Activated CD4-positive, alpha-beta T cell treated with anti-CD3 and anti-CD28 coated beads, Interleukin-2, amount 10 ng/mL, durations not matched to agents 7 days and 5 days (primary cell): Measurements from ENCODE around the gene ARID5B. TPM values are rescaled to one million over a fixed set of nuclear protein-coding genes. Genes with fewer than 3 reads are reported as not detected.
A peak's percentile ranks its signal among the peaks of the same experiment; 100 is the strongest.

Experiments
- CTCF ChIA-PET: fragments of 350-600 bp; sonication (Branson Sonifier 250); formaldehyde crosslinking; loops from one replicate; lab custom pipeline; 2021; ENCODE audit warnings: antibody characterized with exemption; lab: Charles Lee
- POLR2A ChIA-PET: fragments of 350-600 bp; sonication (Branson Sonifier 250); formaldehyde crosslinking; loops from one replicate; lab custom pipeline; 2021; ENCODE audit warnings: antibody characterized with exemption; lab: Charles Lee
- DNase-seq: peaks from one replicate; pipeline ENCODE4 v3.0.0-alpha.2; 2020
- H3K27ac Mint-ChIP-seq: one replicate; pipeline ENCODE4 v1.8.0; 2021; ENCODE audit warnings: mild to moderate bottlenecking, moderate library complexity, mixed read lengths
- H3K27me3 Mint-ChIP-seq: one replicate; pipeline ENCODE4 v1.8.0; 2021; ENCODE audit warnings: mixed read lengths
- H3K36me3 Mint-ChIP-seq: one replicate; pipeline ENCODE4 v1.8.0; 2021; ENCODE audit warnings: low read depth, mixed read lengths
- H3K4me1 Mint-ChIP-seq: one replicate; pipeline ENCODE4 v1.8.0; 2021; ENCODE audit warnings: mixed read lengths
- H3K4me3 Mint-ChIP-seq: one replicate; pipeline ENCODE4 v1.8.0; 2021; ENCODE audit warnings: mild to moderate bottlenecking, moderate library complexity, mixed read lengths
- H3K9me3 Mint-ChIP-seq: one replicate; pipeline ENCODE4 v1.8.0; 2021; ENCODE audit warnings: mixed read lengths
- total RNA-seq, 2 experiments: library from RNA; stranded (reverse); gene quantifications; one replicate each; pipeline ENCODE4 v1.2.3, GENCODE V29; 2021

The ARID5B gene
- total RNA-seq, 2 experiments from 2014 or later = 41.2 to 42.9 TPM

DNA sequence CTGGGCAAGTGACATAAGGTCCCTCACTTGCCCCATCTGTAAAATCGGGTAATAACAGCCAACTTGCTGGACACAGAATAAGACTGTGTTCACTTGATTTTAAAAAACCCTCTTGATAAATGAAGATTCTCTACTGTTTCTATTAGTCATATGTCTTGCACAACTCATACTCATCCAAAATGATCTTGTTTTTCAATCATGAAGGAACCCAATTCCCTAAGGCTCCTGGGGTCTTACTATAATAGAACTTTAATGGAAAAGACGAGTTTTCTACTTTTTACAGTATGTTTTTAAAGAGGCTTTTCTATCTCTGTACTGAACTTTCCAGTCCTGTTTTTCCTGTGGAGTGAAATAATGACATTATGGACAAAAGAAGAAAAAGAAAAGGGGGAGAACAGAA is 103.8 kb downstream of the ARID5B start:
- peaks cover 90% of the 10 kb centered on the region for H3K36me3 Mint-ChIP-seq
- ChIA-PET CTCF (interaction anchor here (1.2 to 1.6 kb wide), 2 partner anchors 14 to 103 kb away, joined by 3 read pairs; no protein-coding TSS in a partner anchor), POLR2A (no interaction called here)
- H3K4me3 Mint-ChIP-seq = no peak overlapping the region
- H3K9me3 Mint-ChIP-seq = peaks cover 8% of the 10 kb centered on the region
- no peaks in the 10 kb centered on the region for H3K27me3 Mint-ChIP-seq
- H3K4me1 Mint-ChIP-seq = peaks cover 62% of the 10 kb centered on the region
- no peak for DNase-seq
- no peak overlapping the region for H3K27ac Mint-ChIP-seq

- DNase-seq = no peak
- ChIA-PET POLR2A (no interaction called here), CTCF (interaction anchor here (1.5 to 1.6 kb wide), 2 partner anchors 14 to 33 kb away, joined by 3 to 4 read pairs; no protein-coding TSS in a partner anchor)
- Mint-ChIP-seq H3K27me3 (no peaks in the 10 kb centered on the region), H3K4me1 (peaks cover 63% of the 10 kb centered on the region), H3K4me3 (no peak overlapping the region), H3K36me3 (peaks cover 90% of the 10 kb centered on the region), H3K27ac (no peak overlapping the region), H3K9me3 (peaks cover 6% of the 10 kb centered on the region)
Observed at GRCh38 chr10:62005687-62006086, 104.2 kb downstream of the ARID5B start.

DNA sequence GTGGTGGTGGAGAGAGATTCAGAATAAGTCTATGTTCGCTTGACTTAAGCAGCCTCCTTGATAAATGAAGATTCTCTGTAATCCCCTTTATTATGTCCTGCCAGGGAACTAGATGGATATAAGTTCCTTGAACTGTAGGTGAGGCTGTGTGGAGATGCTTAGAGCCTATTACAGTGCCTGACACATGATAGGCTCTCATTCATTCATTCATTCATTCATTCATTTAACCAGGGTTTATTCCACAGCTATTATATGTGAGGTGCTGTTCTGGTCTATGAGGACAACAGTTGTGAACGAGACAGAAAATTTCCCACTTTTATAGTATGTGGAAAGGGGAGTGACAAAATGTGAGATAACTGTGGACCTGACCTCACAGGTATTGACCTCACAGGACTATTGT is 105.6 kb downstream of the ARID5B start:
- no peak overlapping the region for H3K27ac Mint-ChIP-seq
- H3K27me3 Mint-ChIP-seq = no peaks in the 10 kb centered on the region
- H3K4me3 Mint-ChIP-seq = no peak overlapping the region
- ChIA-PET POLR2A (no interaction called here), CTCF (interaction anchor here (1.4 to 1.6 kb wide), 3 partner anchors 12 to 31 kb away, joined by 3 to 4 read pairs (median 3); no protein-coding TSS in a partner anchor)
- no peak for DNase-seq
- peaks cover 89% of the 10 kb centered on the region for H3K36me3 Mint-ChIP-seq
- peaks cover 4% of the 10 kb centered on the region for H3K9me3 Mint-ChIP-seq
- peaks cover 60% of the 10 kb centered on the region for H3K4me1 Mint-ChIP-seq

DNA sequence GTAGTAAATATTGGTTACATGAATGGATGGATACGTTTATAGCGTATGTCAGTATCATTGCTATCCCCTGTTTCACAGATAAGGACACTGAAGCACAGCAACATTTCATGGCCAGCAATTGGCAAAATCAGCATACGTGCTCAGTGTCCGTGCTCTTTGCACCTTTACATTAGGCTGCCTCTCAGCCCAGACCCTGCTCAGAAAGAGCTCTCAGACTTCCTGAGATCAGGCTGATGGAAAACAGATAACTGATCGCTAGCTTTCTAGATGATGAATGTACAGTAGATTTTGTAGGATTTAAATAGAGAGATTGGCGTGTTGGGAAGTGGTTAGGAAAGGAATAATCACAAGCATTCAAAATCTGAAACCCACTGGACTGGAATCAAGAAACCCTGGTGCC is 106.7 kb downstream of the ARID5B start:
- no peak overlapping the region for H3K27ac Mint-ChIP-seq

DNA sequence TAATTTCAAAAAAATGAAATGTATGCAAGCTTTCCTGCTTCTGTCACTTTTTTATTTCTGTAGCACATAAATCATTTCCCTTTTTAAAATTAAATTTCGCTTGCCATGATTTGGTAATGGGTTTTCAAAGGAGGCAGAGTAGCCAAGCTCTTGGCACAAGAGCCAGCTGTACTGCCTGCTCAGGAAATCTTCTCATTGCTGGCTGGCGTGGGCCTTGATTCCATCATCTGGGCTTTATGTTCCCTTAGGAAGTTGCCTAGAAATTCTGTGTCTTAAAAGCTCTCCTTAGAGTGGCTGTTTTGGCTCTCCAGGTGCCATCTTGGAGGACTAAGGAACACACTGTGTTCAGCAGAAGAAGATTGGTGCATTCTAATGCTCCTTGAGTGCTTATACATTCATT is 107.4 kb downstream of the ARID5B start:
- ChIA-PET POLR2A (no interaction called here), CTCF (interaction anchor here (1.3 to 2.0 kb wide), 5 partner anchors 13 to 107 kb away, joined by 4 to 7 read pairs (median 4); partner anchors contain the start of gene ARID5B)
- Mint-ChIP-seq H3K4me3 (no peak overlapping the region), H3K27me3 (no peaks in the 10 kb centered on the region), H3K27ac (no peak overlapping the region), H3K9me3 (peaks cover 6% of the 10 kb centered on the region), H3K36me3 (peaks cover 88% of the 10 kb centered on the region), H3K4me1 (peaks cover 55% of the 10 kb centered on the region)
- no peak for DNase-seq

More for the DNA sequence above, 106.7 kb downstream of the ARID5B start:
- peaks cover 54% of the 10 kb centered on the region for H3K4me1 Mint-ChIP-seq
- peaks cover 4% of the 10 kb centered on the region for H3K9me3 Mint-ChIP-seq
- POLR2A ChIA-PET = no interaction called here
- no peak overlapping the region for H3K4me3 Mint-ChIP-seq
- H3K27me3 Mint-ChIP-seq = no peaks in the 10 kb centered on the region
- peaks cover 88% of the 10 kb centered on the region for H3K36me3 Mint-ChIP-seq
- CTCF ChIA-PET = interaction anchor here (1.3 to 1.4 kb wide), 2 partner anchors 11 to 106 kb away, joined by 3 to 4 read pairs; partner anchors contain the start of gene ARID5B
- DNase-seq = no peak

- ChIA-PET POLR2A (no interaction called here), CTCF (interaction anchor here (0.6 to 2.0 kb wide), 5 partner anchors 11 to 28 kb away, joined by 3 to 7 read pairs (median 4); no protein-coding TSS in a partner anchor)
- peaks cover 6% of the 10 kb centered on the region for H3K9me3 Mint-ChIP-seq
- no peak overlapping the region for H3K4me3 Mint-ChIP-seq
- no peaks in the 10 kb centered on the region for H3K27me3 Mint-ChIP-seq
- DNase-seq = no peak
- H3K4me1 Mint-ChIP-seq = peaks cover 45% of the 10 kb centered on the region
- peaks cover 83% of the 10 kb centered on the region for H3K36me3 Mint-ChIP-seq
- no peak overlapping the region for H3K27ac Mint-ChIP-seq
Observed at GRCh38 chr10:62010366-62010765, 108.9 kb downstream of the ARID5B start.

- Mint-ChIP-seq H3K36me3 (peaks cover 73% of the 10 kb centered on the region), H3K27ac (peak overlapping the region; percentile 46), H3K4me3 (no peak overlapping the region), H3K9me3 (peaks cover 2% of the 10 kb centered on the region), H3K4me1 (peaks cover 49% of the 10 kb centered on the region), H3K27me3 (no peaks in the 10 kb centered on the region)
- ChIA-PET CTCF (interaction anchor here (0.9 to 1.5 kb wide), 5 partner anchors 9 to 27 kb away, joined by 3 to 5 read pairs (median 3); no protein-coding TSS in a partner anchor), POLR2A (no interaction called here)
- no peak for DNase-seq
Observed at GRCh38 chr10:62011558-62011957, 110.1 kb downstream of the ARID5B start.

DNA sequence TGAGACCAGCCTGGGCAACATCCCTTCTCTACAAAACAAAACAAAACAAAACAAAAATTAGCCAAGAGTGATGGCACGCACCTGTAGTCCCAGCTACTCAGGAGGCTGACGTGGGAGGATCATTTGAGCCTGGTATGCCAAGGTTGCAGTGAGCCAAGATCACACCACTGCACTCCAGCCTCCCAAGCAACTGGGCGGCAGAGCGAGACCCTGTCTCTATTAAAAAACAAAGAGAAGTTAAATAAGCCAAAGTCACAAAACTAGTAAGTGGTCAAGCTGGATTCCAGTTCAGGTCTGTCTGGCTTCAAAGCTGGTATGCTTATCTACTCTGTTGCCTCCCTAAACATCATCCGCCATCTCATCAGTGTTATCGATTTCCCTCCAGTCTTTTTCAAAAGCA is 110.8 kb downstream of the ARID5B start:
- ChIA-PET CTCF (interaction anchor here (1.0 to 1.5 kb wide), 4 partner anchors 9 to 26 kb away, joined by 3 to 5 read pairs (median 4); no protein-coding TSS in a partner anchor), POLR2A (no interaction called here)
- H3K27ac Mint-ChIP-seq = no peak overlapping the region
- H3K4me1 Mint-ChIP-seq = peaks cover 48% of the 10 kb centered on the region
- peaks cover 69% of the 10 kb centered on the region for H3K36me3 Mint-ChIP-seq
- no peak overlapping the region for H3K4me3 Mint-ChIP-seq
- H3K9me3 Mint-ChIP-seq = peaks cover 2% of the 10 kb centered on the region
- DNase-seq = no peak
- H3K27me3 Mint-ChIP-seq = no peaks in the 10 kb centered on the region

- ChIA-PET POLR2A (no interaction called here), CTCF (interaction anchor here (1.0 to 1.9 kb wide), 3 partner anchors 10 to 136 kb away, joined by 3 to 4 read pairs (median 3); no protein-coding TSS in a partner anchor)
- H3K36me3 Mint-ChIP-seq = peaks cover 69% of the 10 kb centered on the region
Observed at GRCh38 chr10:62014510-62014909, 113.0 kb downstream of the ARID5B start.

GRCh38 chr10:62015994-62016393 is 114.5 kb downstream of the ARID5B start:
- peaks cover 59% of the 10 kb centered on the region for H3K36me3 Mint-ChIP-seq
- ChIA-PET POLR2A (no interaction called here), CTCF (interaction anchor here (1.9 kb wide), 1 partner anchor 12 kb away, joined by 4 read pairs; no protein-coding TSS in a partner anchor)
- H3K4me3 Mint-ChIP-seq = no peak overlapping the region
- peaks cover 5% of the 10 kb centered on the region for H3K9me3 Mint-ChIP-seq
- no peak for DNase-seq
- no peak overlapping the region for H3K27ac Mint-ChIP-seq
- peaks cover 54% of the 10 kb centered on the region for H3K4me1 Mint-ChIP-seq
- H3K27me3 Mint-ChIP-seq = no peaks in the 10 kb centered on the region

More at GRCh38 chr10:62014510-62014909, 113.0 kb downstream of the ARID5B start:
- H3K27me3 Mint-ChIP-seq = no peaks in the 10 kb centered on the region
- H3K4me1 Mint-ChIP-seq = peaks cover 55% of the 10 kb centered on the region
- DNase-seq = no peak
- H3K9me3 Mint-ChIP-seq = peaks cover 5% of the 10 kb centered on the region
- peak overlapping the region; percentile 26 for H3K27ac Mint-ChIP-seq
- H3K4me3 Mint-ChIP-seq = no peak overlapping the region

DNA sequence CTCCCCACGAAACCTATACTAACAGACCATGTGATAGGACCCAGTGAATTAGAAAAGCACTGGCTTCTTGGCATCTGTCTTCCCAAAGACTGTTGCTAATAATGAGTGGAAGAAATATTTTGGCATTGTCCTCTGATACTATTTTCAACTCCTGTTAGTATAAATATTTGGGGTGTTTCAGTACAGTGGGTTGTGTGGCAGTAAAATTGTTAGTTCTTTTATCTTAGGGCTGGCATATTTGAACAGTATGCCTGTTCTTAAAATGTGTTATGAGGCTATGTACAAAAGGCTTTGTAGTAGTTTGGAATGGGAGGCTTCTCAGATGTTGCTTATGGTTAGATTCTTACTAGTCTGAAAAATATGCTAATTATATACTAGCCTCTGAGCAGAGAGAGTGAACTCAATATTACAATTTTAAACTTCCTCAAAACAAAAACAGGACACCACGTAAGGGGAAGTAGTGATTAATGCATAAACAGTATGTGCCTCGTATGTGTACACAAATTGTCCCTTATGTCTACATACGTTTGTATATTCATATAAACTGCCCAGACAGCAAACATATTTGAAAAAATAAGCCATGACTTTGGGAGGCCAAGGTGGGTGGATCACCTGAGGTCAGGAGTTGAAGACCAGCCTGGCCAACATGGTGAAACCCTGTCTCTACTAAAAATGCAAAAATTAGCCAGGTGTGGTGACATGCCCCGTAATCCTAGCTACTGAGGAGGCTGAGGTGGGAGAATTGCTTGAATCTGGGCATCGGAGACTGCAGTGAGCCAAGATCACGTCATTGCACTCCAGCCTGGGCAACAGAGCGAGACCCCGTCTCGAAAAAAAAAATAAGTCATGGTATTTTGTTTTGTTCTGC is 115.4 kb downstream of the ARID5B start:
- Mint-ChIP-seq H3K27ac (peak overlapping the region; percentile 6), H3K9me3 (peaks cover 5% of the 10 kb centered on the region), H3K4me1 (peaks cover 54% of the 10 kb centered on the region), H3K36me3 (peaks cover 59% of the 10 kb centered on the region), H3K4me3 (no peak overlapping the region), H3K27me3 (no peaks in the 10 kb centered on the region)
- CTCF ChIA-PET = interaction anchor here (15.2 kb wide), 1 partner anchor 25 kb away, joined by 164 read pairs; no protein-coding TSS in a partner anchor
- POLR2A ChIA-PET = no interaction called here
- DNase-seq = no peak

DNA sequence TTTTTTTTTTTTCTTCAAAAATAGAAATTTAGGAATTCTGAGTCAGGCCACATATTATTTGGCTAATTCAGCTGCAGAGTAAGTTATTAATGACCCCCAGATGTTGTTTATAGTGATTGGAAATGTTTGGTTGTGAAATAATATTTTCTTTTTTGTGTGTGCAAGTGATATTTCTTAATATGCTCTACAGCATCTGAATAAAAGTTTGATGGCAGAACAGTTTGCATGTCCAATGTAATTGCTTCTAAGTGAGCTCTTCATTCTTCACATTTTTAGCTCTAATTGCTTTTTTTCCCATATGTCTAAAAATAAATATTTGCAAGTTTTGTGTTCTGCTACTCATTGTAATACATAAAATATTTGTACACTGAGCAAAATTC is 116.0 kb downstream of the ARID5B start:
- ChIA-PET CTCF (interaction anchor here (15.2 kb wide), 1 partner anchor 24 kb away, joined by 164 read pairs; no protein-coding TSS in a partner anchor), POLR2A (no interaction called here)
- Mint-ChIP-seq H3K9me3 (peaks cover 7% of the 10 kb centered on the region), H3K27ac (no peak overlapping the region), H3K4me3 (no peak overlapping the region), H3K4me1 (peaks cover 60% of the 10 kb centered on the region), H3K36me3 (peaks cover 57% of the 10 kb centered on the region), H3K27me3 (no peaks in the 10 kb centered on the region)
- DNase-seq = no peak
